ENCODE measurements around the gene SEMA6B. TPM values are rescaled to one million over a fixed set of nuclear protein-coding genes. Genes with fewer than 3 reads are reported as not detected.

The SEMA6B gene
- total and polyA plus RNA-seq, 2 of the 4 experiments (the other 2 are of a cell fraction) = 0.18 to 0.72 TPM

- no peaks in the 10 kb centered on the region for H3K36me3 ChIP-seq (ENCODE audit: control insufficient read depth, insufficient read depth, low read length)
- H3K4me1 ChIP-seq (ENCODE audit: control insufficient read depth, insufficient read depth, low read length) = no peaks in the 10 kb centered on the region
- no peak overlapping the region for H2AFZ ChIP-seq (replicated peaks; ENCODE audit: low read length, poor library complexity)
- H4K91ac ChIP-seq (ENCODE audit: insufficient read depth, low read depth, low read length) = no peak overlapping the region
- no peak overlapping the region for H2BK5ac ChIP-seq (ENCODE audit: low read depth, low read length, poor library complexity, severe bottlenecking)
- no TSS peak for BruUV-seq (replicated peaks)
- no peak overlapping the region for H3K4me3 ChIP-seq (ENCODE audit: insufficient read depth, low read depth, low read length)
- no peak overlapping the region for H2BK20ac ChIP-seq (ENCODE audit: low read depth, low read length)
- dilution Hi-C loops (cut with HindIII; ENCODE audit: low sequenced_read_pairs, unreplicated experiment) = no loop called here
- no peak overlapping the region for H2BK15ac ChIP-seq (ENCODE audit: low read depth, low read length)
- POLR2A ChIA-PET (ENCODE audit: unreplicated experiment) = no interaction called here
- intact Hi-C loops (cut with micrococcal nuclease) = no loop called here
- H3K4ac ChIP-seq (ENCODE audit: low read depth, low read length) = no peak overlapping the region
- in situ Hi-C loops (cut with MboI; ENCODE audit: low sequenced_read_pairs) = no loop called here
- H3K9me1 ChIP-seq (ENCODE audit: insufficient read depth, low read length) = no peaks in the 10 kb centered on the region
- no peak overlapping the region for H4K5ac ChIP-seq (ENCODE audit: low read depth, low read length)
- H3K9ac ChIP-seq (ENCODE audit: low read depth, low read length) = no peak overlapping the region
- no peaks in the 10 kb centered on the region for H4K20me1 ChIP-seq (ENCODE audit: insufficient read depth, low read length)
- H3K14ac ChIP-seq (replicated peaks; ENCODE audit: low read depth, low read length) = no peak overlapping the region
- DNase-seq (no peak), ATAC-seq (ENCODE audit: low read depth) (peak; percentile 33; the same call in 1 of the 2 replicates)
- no peak overlapping the region for H3K56ac ChIP-seq (ENCODE audit: extremely low read depth, insufficient read depth, low read length)
- H2AK5ac ChIP-seq (ENCODE audit: low read depth, low read length) = no peak overlapping the region
- H3K23ac ChIP-seq (ENCODE audit: low read depth, low read length) = no peak overlapping the region
- no peak overlapping the region for H2BK120ac ChIP-seq (ENCODE audit: low read depth, low read length)
- CTCF ChIA-PET = no interaction called here
- no peak overlapping the region for H3K27ac ChIP-seq (ENCODE audit: insufficient read depth, low read length)
- H3K79me1 ChIP-seq (ENCODE audit: low read depth in 1 of 2, low read length in 2 of 2) = no peaks in the 10 kb centered on the region
- H3K9me3 ChIP-seq (ENCODE audit: control insufficient read depth, insufficient read depth, low read length) = no peaks in the 10 kb centered on the region
- TF ChIP-seq RAD21 (IDR thresholded peaks at IDR 0.05; ENCODE audit: low read length) = peak; percentile 17; the same call in 1 of the 2 replicates
- no peak for TF ChIP-seq NFE2L2 (IDR thresholded peaks at IDR 0.05; ENCODE audit: low read depth, low read length)
- TF ChIP-seq CTCF (conservative IDR thresholded peaks at IDR 0.05; ENCODE audit: low read depth, low read length) = 0 out of 2 replicates have a peak, but pooled peaks have one; percentile 23
- H3K18ac ChIP-seq (ENCODE audit: low read depth, low read length) = no peak overlapping the region
- H2AK9ac ChIP-seq (replicated peaks; ENCODE audit: low read depth, low read length, poor library complexity) = peak overlapping the region; percentile 66
- 49% methylated on average over 3 of the region's 11 CpGs; no CpG with 5 or more reads in 1 of the 2 experiments for WGBS, 2 experiments (ENCODE audit: extremely low coverage in 2 of 2, insufficient read length in 1 of 2)
- H3K4me2 ChIP-seq (ENCODE audit: low read depth, low read length) = no peak overlapping the region
- peaks cover 39% of the 10 kb centered on the region for H3K27me3 ChIP-seq (ENCODE audit: control insufficient read depth, insufficient read depth, low read length)
- H4K8ac ChIP-seq (ENCODE audit: low read depth in 2 of 2, low read length in 2 of 2) = no peak overlapping the region
These were observed 30.3 kb upstream of the SEMA6B start for GRCh38 chr19:4589579-4590410.
